HG03064 (cell line): Measurements from ENCODE around the gene ST6GALNAC1.

ENCODE experiments used
- ATAC-seq: cut with Tn5 transposase; IDR thresholded peaks from one replicate; pipeline ENCODE4 v1.9.1; 2021; ENCODE audit warnings: low read depth; ENCODE audit not compliant: unreplicated experiment

ST6GALNAC1 gene

DNA sequence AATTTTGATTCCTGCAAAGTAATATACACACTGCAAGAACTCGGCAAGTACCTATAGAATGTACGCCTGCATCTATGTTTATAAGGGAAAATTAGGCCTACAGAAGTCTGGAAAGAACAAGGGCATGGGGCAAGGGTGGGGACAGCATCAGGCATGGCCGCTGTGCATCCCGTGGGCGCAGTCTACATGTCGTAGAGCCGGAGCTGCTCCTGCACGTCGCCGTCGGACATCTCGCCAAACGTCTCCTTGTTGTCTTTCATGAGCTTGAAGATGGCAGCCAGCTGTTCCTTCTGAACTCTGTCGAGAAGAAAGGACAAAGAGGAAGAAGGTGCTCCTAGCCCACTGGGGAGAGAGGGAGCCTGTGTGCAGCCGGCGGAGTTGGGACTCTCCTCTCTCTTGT is 33.8 kb upstream of the ST6GALNAC1 start:
- ATAC-seq = no peak

DNA sequence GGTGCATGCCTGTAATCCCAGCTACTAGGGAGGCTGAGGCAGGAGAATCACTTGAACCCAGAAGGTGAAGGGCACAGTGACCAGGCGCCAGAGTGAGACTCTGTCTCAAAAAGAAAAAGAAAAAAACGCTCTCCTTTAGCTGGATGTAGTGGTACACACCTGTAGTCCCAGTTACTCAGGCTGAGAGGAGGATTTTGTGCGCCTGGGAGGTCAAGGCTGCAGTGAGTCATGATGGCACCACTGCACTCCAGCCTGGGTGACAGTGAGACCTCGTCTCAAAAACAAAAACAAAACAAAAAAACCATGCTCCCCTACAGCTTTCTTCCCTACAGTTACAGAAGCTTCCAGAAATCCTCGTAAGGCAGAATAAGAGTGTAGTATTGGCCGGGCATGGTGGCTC is 33.1 kb upstream of the ST6GALNAC1 start:
- no peak for ATAC-seq

DNA sequence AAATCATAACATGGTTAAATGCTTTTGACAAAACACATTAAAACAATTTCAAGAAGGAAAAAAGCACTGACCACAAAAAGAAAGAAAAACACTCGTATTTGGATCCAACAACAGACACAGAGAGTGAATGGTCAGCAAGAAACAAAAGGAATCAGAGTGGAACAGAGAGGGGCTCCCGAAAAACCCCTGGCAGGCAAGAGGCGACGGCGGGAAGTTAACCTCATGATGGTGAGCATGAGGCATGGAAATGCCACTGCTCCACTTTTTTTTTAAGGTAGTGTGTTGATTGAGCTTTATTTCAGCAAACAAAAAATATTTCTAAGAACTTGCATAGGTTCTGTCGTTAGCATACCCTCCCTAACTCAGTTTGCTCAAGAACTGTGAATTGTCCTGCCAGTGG is 32.1 kb upstream of the ST6GALNAC1 start:
- ATAC-seq = no peak

DNA sequence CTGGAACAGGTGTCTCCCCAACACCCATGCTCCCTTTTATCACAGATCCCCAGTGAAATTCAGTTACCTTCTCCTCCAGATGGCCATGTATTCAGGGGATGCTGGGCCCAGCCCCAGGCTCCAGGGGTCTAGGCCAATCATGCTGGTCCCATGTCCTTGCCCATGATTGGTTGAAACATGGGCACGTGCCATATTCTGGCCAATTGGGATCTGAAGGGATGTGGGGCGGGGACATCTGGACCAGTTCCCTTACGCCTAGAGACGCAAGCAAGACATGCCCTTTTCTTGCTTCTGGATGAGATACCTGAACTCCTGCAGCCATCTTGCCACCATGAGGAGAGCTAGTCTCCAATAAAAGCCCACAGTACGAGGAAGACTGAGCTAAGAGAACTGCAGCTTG is 31.0 kb upstream of the ST6GALNAC1 start:
- ATAC-seq = no peak

DNA sequence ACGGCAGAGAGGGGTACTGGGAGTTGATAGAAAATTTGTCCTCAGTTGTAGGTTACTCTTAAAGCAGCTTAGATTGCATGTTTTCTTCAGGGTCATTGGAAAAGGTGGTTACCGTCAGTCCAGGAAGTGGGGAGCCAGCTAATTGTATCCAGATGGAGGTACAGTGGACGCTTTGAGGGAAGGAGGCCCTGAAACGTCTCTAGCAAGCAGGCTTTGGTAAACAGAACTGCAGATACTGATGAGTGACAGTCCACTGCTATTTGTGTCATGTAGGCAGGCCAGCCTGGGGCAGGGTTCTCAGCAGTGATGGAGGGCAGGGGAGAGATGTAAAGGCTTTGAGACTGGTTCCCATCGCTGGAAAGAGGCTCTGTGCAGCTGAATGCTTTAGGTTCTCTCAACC is 30.2 kb upstream of the ST6GALNAC1 start:
- ATAC-seq = no peak

DNA sequence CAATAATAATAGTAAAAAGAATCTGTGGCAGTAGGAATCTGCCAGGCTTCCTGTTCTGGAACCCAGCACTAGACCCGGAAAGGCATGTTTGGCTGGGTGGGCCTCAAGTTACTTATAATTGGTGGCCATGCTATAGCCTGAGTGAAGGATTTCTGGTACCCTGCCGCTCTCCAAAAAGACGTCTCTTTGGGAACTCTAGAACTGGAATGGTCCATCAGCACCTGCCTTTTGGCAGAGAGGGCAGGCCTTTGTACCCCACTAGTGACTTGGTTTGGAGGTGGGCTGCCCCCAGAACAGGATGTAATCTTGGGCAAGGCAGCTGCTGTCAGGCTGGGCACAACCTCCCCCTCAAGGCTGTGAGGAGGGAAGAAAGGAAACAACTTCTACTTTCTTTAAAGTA is 29.3 kb upstream of the ST6GALNAC1 start:
- no peak for ATAC-seq

DNA sequence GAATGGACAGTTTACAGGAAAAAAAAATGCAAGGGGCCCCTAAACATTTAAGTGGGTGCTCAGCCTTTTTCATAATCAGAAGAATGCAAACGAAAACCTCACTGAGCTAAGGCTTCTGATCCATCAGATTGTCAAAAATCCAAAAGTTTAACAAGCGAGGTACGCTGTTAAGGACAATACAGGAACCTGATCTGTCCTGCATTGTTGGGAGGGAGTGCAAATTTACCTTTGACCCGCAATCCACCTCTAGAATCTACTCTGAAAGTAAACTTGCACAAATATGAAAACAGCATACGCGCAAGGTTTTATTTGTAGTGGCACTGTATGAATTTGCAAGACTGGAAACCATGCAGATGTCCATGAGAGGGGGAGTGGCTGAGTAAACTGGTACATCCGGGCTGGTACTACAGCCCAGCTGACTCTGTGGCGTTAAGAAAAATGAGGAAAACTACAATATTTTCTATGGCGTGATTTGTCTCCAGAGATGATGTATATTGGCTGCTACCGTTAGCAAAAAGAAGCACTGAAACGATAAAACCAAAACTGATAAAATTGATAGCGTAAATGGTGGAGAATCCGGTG is 28.8 kb upstream of the ST6GALNAC1 start:
- ATAC-seq = no peak

DNA sequence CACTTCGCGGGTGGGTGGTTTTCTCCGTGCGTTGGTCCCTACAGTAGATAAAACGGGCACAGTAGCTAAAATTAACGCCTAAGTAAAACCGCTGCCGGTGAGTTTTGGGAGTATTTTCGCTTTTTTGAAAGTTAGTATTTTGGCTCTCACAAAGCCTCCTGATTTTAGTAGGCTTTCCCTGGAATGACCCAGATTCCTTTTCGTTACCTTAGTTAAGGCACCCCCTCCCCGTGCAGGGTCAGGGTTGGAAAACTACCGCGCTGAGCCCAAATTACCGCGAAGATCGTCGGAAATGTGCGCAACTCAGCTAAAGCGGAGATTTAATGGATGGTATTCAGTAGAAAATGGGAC is 28.3 kb upstream of the ST6GALNAC1 start:
- no peak for ATAC-seq

DNA sequence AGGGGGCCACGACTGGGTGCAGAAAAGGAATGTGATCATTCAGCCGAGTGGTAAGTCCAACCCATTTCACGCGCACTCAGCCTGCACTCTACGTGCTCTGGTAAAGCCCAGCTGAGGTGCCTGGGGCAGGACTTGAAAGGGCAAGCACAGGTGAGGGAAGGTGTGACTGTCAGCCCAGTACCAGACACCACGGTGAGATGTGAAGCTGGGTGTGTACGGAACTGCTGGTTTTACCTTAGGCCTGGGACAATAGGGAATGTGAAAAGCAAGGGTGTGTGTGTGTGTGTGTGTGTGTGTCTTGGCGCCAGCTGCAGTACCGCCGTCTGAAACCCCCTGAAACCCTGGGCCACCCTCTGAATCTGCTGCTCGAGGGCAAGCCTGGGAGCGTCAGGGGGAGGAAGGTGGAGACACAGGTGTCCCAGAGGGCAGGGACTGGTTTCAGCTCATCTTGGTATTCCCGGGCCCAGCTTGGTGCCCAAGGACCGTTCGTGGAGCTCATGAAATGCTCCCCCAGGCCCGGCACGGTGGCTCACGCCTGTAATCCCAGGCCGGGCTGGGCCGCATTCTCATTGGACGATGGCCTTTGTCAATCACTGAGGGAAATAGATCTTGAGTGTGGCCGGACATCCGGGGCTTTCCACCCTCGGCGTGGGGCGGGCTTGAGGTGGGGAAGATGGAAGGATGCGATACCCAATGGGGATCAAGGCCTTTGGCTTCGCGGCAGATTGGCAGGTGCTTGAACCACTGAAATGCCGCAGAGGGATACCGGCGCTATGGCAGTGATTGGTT is 27.8 kb upstream of the ST6GALNAC1 start:
- peak; percentile 91 for ATAC-seq

DNA sequence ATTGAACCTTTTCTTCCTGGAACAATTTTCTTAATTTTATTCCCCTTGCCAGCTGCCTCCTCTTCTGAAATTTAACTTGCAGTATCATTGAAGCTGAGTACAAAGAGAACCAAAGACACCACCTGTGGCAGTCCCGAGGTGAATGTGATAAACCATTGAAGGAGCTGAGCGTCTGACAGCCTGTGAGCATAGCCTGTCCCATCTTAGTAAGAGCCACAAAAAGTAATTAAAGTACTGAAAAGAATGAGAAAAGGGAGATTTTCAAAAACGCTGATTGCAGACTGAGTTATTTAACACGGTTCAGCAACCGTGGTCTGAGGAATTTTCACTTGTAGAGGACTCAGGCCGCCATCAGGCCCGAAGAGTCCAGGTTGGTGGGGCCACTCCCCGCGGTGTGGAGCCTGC is 27.2 kb upstream of the ST6GALNAC1 start:
- ATAC-seq = no peak

DNA sequence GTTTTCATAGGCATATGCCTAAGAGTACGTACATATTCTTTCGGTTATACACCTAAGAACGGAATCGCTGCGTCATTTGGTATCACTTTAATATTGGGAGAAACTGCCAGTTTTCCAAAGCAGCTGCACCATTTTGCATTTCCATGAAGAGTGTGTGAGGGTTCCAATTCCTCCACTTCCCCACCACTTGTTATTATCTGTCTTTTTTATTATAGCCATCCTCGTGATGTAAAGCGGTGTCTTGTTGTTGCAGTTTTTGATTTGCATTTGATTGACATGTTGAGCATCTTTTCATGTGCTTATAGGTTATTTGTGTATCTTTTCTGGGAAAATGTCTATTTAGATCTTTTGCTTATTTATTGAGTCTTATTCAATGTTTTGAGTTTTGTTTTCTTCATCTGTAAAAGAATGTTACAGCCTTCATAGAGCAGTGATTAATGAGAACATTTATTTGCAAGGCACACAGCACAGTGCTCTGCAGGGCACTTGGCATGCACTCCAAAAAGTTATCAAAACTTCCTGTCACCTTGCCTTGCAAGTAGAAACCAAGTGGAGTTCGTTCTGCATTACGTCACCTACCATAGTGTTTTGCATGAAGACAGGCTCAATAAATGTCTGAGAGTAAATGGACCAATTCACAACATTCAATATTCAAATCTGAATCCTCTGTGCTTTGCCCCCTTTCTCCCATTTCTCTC is 26.6 kb upstream of the ST6GALNAC1 start:
- no peak for ATAC-seq

DNA sequence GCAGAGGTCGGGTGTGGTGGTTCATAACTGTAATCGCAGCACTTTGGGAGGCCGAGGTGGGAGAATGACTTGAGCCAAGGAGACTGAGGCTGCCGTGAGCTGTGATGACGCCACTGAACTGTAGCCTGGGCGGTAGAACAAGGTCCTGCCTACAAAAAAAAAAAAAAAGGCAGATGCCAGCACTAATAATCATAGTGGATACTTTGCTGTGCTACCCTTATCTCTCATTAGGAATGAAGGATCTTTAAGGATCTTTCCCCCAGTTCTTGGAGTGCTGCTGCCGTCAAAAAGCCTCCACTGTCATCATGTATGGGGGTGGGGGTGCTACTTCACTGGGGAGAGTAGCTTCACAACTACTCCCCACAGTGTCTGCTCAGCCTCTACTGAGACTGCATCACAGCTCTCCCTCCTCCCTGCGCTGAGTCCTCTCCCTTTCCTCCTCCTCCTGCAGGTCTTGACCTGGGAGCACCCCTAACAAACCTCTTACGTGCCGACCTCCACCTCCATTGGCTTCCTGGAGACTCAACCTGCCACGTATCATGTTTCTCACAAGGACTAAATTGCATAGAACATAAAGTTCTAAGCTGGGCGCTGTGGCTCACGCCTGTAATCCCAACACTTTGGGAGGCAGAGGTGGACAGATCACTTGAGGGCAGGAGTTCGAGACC is 24.4 kb upstream of the ST6GALNAC1 start:
- ATAC-seq = no peak

DNA sequence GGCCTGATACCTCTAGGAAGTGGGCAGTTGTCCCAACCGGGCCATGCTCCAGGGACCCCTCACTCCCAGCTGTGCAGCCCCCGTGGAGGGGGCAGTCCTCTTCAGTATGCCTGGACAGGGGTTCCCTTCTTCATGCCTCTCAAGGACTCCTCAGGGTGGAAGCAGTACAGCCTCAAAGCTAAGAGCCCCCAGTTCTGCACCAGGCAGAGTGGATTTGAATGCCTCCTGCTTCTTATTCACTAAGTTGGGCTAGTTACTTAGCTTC is 23.9 kb upstream of the ST6GALNAC1 start:
- ATAC-seq = no peak

DNA sequence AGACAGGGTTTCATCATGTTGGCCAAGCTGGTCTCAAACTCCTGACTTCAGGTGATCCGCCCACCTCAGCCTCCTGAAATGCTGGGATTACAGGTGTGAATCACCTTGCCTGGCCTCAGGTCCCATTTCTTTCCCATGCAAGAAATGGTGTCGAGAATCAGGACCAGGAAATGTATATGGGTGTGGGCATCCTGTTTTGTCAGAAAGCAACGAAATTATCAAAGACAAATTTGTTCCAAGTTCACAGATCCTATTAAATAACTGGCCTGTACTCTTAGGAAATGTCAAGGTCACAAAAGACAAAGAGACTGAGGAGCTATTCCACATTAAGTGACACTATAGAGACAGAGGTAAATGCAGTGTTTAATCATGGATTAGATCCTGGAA is 17.1 kb upstream of the ST6GALNAC1 start:
- no peak for ATAC-seq

DNA sequence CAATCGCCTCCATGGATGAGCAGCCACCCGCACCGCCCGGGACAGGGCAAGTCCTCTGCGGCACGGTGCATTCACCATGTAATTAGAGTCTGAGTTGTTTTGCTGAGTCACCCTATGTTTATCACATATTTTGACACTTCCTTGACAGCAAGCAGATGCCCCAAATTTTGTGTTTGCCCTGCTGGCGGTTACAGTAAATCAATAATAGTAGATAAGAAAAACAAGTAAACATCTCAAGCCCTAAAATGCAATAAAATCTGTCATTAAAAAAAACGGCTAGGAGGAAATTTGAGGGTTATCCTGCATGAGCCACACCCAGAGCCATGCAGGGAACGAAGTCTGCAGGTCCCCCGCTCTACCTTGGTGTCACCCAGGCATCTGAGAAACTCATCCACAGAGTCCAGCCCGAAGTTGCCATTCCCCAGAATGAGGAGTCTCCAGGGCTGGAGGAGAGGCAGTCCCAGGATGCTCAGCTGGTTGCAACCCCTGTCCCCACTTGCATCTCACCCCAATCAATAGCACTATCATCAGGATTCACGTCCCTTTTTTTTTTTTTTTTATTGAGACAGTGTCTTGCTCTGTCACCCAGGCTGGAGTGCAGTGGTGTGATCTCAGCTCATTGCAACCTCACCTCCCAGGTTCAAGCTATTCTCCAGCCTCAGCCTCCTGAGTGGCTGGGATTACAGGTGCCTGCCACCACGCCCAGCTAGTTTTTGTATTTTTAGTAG is 16.5 kb upstream of the ST6GALNAC1 start:
- no peak for ATAC-seq

DNA sequence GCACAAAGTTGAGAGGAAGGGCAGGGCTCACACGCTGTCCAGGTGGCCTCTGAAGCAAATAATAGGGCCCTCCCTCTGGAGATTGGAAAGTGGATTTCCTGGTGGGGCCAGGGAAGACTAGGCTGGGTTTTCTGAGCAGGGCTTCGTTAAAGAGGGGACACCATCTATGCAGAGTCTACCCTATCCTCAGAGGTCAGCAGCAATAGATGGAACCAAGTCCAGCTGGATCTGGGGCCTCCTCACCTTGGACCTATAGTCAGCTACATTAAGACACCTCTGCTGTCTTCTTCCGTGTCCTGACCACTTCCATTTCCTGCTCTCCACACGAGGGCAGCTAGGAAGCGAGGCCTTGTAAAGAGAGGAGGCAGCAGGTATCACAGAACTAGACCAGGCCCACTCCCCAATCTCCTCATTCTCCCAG is 14.7 kb upstream of the ST6GALNAC1 start:
- ATAC-seq = no peak

DNA sequence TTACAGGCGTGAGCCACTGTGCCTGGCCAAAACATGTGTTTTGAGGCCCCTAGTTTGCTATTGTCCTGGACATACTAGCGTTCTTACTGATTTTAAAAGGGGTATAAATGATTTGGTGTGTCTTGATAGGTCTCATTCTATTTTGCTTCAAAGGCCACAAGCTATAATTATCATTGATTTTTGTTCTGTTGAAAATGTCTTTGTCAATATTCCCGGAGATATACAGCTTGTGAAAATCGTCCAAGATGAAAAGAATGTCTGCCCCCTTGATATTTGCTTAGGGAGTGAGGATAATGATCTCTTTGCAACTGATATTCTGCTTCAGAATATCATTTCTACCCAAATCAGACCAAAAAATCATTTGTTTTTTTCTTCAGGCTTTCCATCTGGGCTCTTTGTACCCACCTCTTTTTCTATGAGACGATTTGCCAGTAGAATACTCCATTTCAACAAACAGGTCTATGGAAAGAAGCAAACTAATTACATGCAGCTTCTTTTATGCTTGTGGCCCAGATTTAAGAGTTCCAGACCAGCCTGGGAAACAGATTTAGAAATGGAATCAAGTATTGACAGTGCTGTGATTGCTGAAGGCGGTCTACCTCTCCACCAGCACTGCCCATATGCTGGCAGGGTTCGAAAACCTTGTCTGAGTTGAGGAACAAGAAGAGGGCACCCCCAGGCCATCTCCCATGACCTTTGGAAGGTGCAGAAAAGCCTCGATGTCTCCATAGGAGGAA is 14.1 kb upstream of the ST6GALNAC1 start:
- no peak for ATAC-seq

DNA sequence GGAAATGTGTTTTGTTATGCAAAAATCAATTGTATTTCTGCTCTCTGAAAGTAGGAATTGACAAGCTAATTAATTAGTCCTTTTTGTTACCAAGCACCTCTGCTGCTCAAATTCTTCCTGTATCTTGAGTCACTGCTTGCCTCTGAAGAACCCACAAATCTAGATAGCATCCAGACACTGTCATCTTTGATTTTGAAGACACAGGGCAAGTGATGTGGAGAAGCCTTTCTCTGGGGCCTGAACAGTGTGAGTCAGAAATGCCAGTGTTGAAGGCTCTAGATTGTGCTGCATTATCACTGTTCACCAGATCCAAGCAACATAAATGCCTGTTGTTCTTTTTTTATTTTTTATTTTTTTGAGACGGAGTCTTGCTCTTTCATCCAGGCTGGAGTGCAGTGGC is 10.9 kb upstream of the ST6GALNAC1 start:
- ATAC-seq = no peak

DNA sequence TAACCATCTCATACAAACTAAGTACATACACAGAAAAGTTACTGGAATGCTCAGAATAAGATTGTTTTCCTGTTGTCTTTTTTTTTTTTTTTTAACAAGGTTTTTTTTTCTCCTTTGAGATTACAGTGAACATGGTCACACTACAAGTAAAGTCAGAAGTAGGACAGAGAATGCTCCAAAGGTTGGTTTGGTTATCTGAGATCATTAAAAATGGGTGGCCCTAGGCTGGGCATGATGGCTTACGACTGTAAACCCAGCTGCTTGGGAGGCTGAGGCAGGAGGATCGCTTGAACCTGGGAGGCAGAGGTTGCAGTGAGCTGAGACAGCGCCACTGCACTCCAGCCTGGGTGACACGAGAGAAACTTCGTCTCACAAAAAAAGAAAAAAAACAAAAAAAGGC is 6.9 kb upstream of the ST6GALNAC1 start:
- no peak for ATAC-seq

DNA sequence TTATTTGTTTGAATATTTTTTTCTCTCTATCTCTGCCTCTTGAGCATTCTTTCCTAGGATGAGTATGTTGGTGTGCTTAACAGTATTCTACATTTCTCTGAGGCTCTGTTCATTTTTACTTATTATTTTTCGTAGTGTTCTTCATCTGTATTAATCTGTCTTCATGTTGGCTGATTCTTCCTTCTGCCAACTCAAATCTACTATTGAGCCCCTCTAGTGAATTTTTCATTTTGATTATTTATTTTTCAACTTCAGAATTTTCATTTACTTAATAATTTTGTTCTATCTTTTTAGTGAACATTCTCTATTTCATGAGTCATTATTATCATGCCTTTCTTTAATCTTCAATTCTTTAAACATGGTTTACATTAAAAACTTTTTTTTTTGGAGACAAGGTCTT is 3.2 kb upstream of the ST6GALNAC1 start:
- no peak for ATAC-seq
